GM19452 (cell line): Measurements from ENCODE around the gene ZSWIM6.

Experiments used
- ATAC-seq: cut with Tn5 transposase; IDR thresholded peaks from one replicate; pipeline ENCODE4 v1.9.1; 2021; ENCODE audit not compliant: unreplicated experiment

The ZSWIM6 gene

GRCh38 chr5:61438298-61438970, 106.4 kb downstream of the ZSWIM6 start:
- ATAC-seq, result no peak

- no peak for ATAC-seq
Observed at GRCh38 chr5:61440086-61440485, 108.0 kb downstream of the ZSWIM6 start.

GRCh38 chr5:61440596-61440995, 108.5 kb downstream of the ZSWIM6 start:
- no peak for ATAC-seq

- ATAC-seq, result no peak
Observed at GRCh38 chr5:61441742-61442141, 109.7 kb downstream of the ZSWIM6 start.

GRCh38 chr5:61447780-61448495, 115.9 kb downstream of the ZSWIM6 start:
- no peak for ATAC-seq

GRCh38 chr5:61449804-61450492, 117.9 kb downstream of the ZSWIM6 start:
- no peak for ATAC-seq

- ATAC-seq, result no peak
Observed at GRCh38 chr5:61450493-61451279, 118.6 kb downstream of the ZSWIM6 start.

- no peak for ATAC-seq
Observed at GRCh38 chr5:61455179-61456006, 123.3 kb downstream of the ZSWIM6 start.

- no peak for ATAC-seq
Observed at GRCh38 chr5:61460471-61460870, 128.4 kb downstream of the ZSWIM6 start.

GRCh38 chr5:61461417-61461816, 129.4 kb downstream of the ZSWIM6 start:
- no peak for ATAC-seq

GRCh38 chr5:61461926-61462325, 129.9 kb downstream of the ZSWIM6 start:
- no peak for ATAC-seq

- no peak for ATAC-seq
Observed at GRCh38 chr5:61463596-61463995, 131.5 kb downstream of the ZSWIM6 start.

GRCh38 chr5:61464512-61464911, 132.5 kb downstream of the ZSWIM6 start:
- no peak for ATAC-seq

- ATAC-seq, result no peak
Observed at GRCh38 chr5:61465066-61465465, 133.0 kb downstream of the ZSWIM6 start.

- ATAC-seq, result no peak
Observed at GRCh38 chr5:61465496-61465895, 133.4 kb downstream of the ZSWIM6 start.

- no peak for ATAC-seq
Observed at GRCh38 chr5:61466017-61466416, 134.0 kb downstream of the ZSWIM6 start.

- ATAC-seq, result no peak
Observed at GRCh38 chr5:61467766-61468482, 135.9 kb downstream of the ZSWIM6 start.

- no peak for ATAC-seq
Observed at GRCh38 chr5:61468483-61468865, 136.4 kb downstream of the ZSWIM6 start.

GRCh38 chr5:61471352-61471751, 139.3 kb downstream of the ZSWIM6 start:
- ATAC-seq, result no peak
